HepG2 (cell line): Measurements from ENCODE around the gene CBLB. TPM values are rescaled to one million over a fixed set of nuclear protein-coding genes. Genes with fewer than 3 reads are reported as not detected.

Source experiments
- ATAC-seq: fragments of 200-7000 bp; cut with Tn5 transposase; 3 replicates; pipeline ENCODE4 v1.9.1; 2020; ENCODE audit warnings: mild to moderate bottlenecking, moderate library complexity
- Bru-seq: library from RNA; stranded (reverse); fragments of 400-500 nt; gene quantifications from one replicate; lab custom pipeline; 2021; lab: Mats Ljungman, UMichigan
- BruChase-seq, 2 experiments: library from RNA; stranded (reverse); fragments of 400-500 nt; gene quantifications; one replicate each; lab custom pipeline; 2021; lab: Mats Ljungman, UMichigan
- BruUV-seq: library from RNA; stranded (reverse); fragments of 400-500 nt; replicated peaks from 2 replicates; lab custom pipeline; 2021; lab: Mats Ljungman, UMichigan
- CTCF ChIA-PET: fragments of 300-600 bp; formaldehyde crosslinking; extraction: SDS; loops from one replicate; lab custom pipeline; 2021; ENCODE audit warnings: low total read pairs, inconsistent platforms, low intra/inter-chr PET ratio; lab: Yijun Ruan, JAX
- POLR2A ChIA-PET: fragments of 350-600 bp; sonication (Branson Sonifier 250); formaldehyde crosslinking; loops from one replicate; lab custom pipeline; 2020; ENCODE audit warnings: antibody characterized with exemption, inconsistent platforms; lab: Yijun Ruan, JAX
- DNase-seq: peaks from one replicate; pipeline ENCODE4 v3.0.0-alpha.2; 2015; ENCODE audit warnings: low spot score
- FAIRE-seq: peaks from 3 replicates; lab custom pipeline; 2011; peaks lifted over from hg19 to GRCh38; lab: Jason Lieb, UNC
- H2AFZ ChIP-seq: one replicate; pipeline ENCODE4 v1.6.1; 2011; ENCODE audit warnings: low read length, inconsistent platforms
- H3K27ac ChIP-seq: fragments of 300-600 bp; 3 replicates; pipeline ENCODE4 v1.8.0; 2011; ENCODE audit warnings: mixed run types, mild to moderate bottlenecking, mixed read lengths, low read length, inconsistent platforms; ENCODE audit not compliant: insufficient read depth; ENCODE audit errors: extremely low read length
- H3K27me3 ChIP-seq, 2 experiments: fragments of 200-600 bp in 1 of 2; 2 replicates in 1 of 2; 3 replicates in 1 of 2; pipeline versions ENCODE4 v1.6.0 to v1.8.0; 2011; ENCODE audit warnings: low read length in 2 of 2, mild to moderate bottlenecking in 2 of 2, moderate library complexity in 2 of 2, inconsistent platforms in 1 of 2; ENCODE audit not compliant: insufficient read depth in 2 of 2, control insufficient read depth in 1 of 2
- H3K36me3 ChIP-seq, 2 experiments: fragments of 200-600 bp in 1 of 2; replicated peaks in 1 of 2; 2 replicates in 1 of 2; 3 replicates in 1 of 2; pipeline versions ENCODE4 v1.5.1 to v1.8.0; 2011; ENCODE audit warnings: low read length in 2 of 2, inconsistent platforms in 1 of 2; ENCODE audit not compliant: insufficient read depth in 2 of 2, control insufficient read depth in 1 of 2
- H3K4me1 ChIP-seq: 2 replicates; pipeline ENCODE4 v1.5.1; 2012; ENCODE audit warnings: low read length, inconsistent platforms; ENCODE audit not compliant: insufficient read depth
- H3K4me2 ChIP-seq: 2 replicates; pipeline ENCODE4 v1.6.0; 2011; ENCODE audit warnings: low read depth, low read length, inconsistent platforms
- H3K4me3 ChIP-seq, 3 experiments: fragments of 200-600 bp in 1 of 3; sonication (generic), shearing (Covaris generic) in 1 of 3; replicated peaks in 1 of 3; 2 replicates each; pipeline ENCODE4 v1.5.1; 2011 to 2016; ENCODE audit warnings: low read length in 3 of 3, inconsistent platforms in 2 of 3, low read depth in 2 of 3, mild to moderate bottlenecking in 2 of 3, control low read depth in 1 of 3, mixed read lengths in 1 of 3; ENCODE audit not compliant: insufficient read depth in 1 of 3
- H3K79me2 ChIP-seq: one replicate; pipeline ENCODE4 v1.6.1; 2011; ENCODE audit warnings: low read length, inconsistent platforms; ENCODE audit not compliant: insufficient read depth
- H3K9ac ChIP-seq: 2 replicates; pipeline ENCODE4 v1.6.0; 2011; ENCODE audit warnings: mild to moderate bottlenecking, low read depth, low read length, inconsistent platforms; ENCODE audit not compliant: insufficient read depth
- H3K9me3 ChIP-seq: 2 replicates; pipeline ENCODE4 v1.5.1; 2012; ENCODE audit warnings: mild to moderate bottlenecking, low read length
- H4K20me1 ChIP-seq: 2 replicates; pipeline ENCODE4 v1.6.0; 2011; ENCODE audit warnings: inconsistent platforms, mild to moderate bottlenecking, low read length, moderate library complexity; ENCODE audit not compliant: insufficient read depth
- ESRRA ChIP-seq: sonication (generic); formaldehyde crosslinking; IDR thresholded peaks from 2 replicates; pipeline ENCODE4 v1.5.1; 2020; ENCODE audit warnings: mild to moderate bottlenecking, low read depth, missing genetic modification reagents
- HNRNPK ChIP-seq: fragments of 200-400 bp; formaldehyde crosslinking; IDR thresholded peaks from 2 replicates; pipeline ENCODE4 v1.6.1; 2018; ENCODE audit warnings: low read length, low read depth, moderate library complexity, mild to moderate bottlenecking; ENCODE audit not compliant: poor library complexity, severe bottlenecking
- IRX3 ChIP-seq: sonication (generic); formaldehyde crosslinking; IDR thresholded peaks from 2 replicates; pipeline ENCODE4 v1.8.1; 2023; ENCODE audit warnings: mild to moderate bottlenecking, low read depth, missing genetic modification reagents, borderline replicate concordance
- RNF2 ChIP-seq: fragments of 450-650 bp; conservative IDR thresholded peaks from 2 replicates; pipeline ENCODE4 v1.6.1; 2016; ENCODE audit warnings: low read depth
- ZBED4 ChIP-seq: sonication (generic); formaldehyde crosslinking; IDR thresholded peaks from 2 replicates; pipeline ENCODE4 v1.4.0; 2020; ENCODE audit warnings: missing genetic modification reagents, borderline replicate concordance
- ZBTB34 ChIP-seq: sonication (generic); formaldehyde crosslinking; IDR thresholded peaks from 2 replicates; pipeline ENCODE4 v1.8.0; 2022; ENCODE audit warnings: mild to moderate bottlenecking, missing genetic modification reagents
- ZNF766 ChIP-seq: sonication (generic); formaldehyde crosslinking; IDR thresholded peaks from 2 replicates; pipeline ENCODE4 v1.5.0; 2020; ENCODE audit warnings: missing genetic modification reagents, borderline replicate concordance
- WGBS: methylation state at CpG from one replicate; pipeline ENCODE4 v1.1.6; 2017; ENCODE audit warnings: low lambda C conversion rate; 5-methylcytosine and 5-hydroxymethylcytosine counted together
- in situ Hi-C: cut with HindIII; loops from 2 replicates; pipeline ENCODE4 v1.10.0; 2017; ENCODE audit warnings: low pct_unique_long_range_greater_than_20kb; ENCODE audit not compliant: extremely low pct_ligation_motif_present
- intact Hi-C: fragments of 100-400 bp; cut with micrococcal nuclease; formaldehyde crosslinking; loops from one replicate; pipeline ENCODE4 v1.10.0; 2022; ENCODE audit not compliant: unreplicated experiment
- long read RNA-seq, 2 experiments: library from RNA in 1 of 2; library from polyadenylated mRNA in 1 of 2; stranded (forward) in 1 of 2; unstranded in 1 of 2; transcript quantifications; one replicate each; pipeline ENCODE4 v2.0.0, GENCODE V29; 2019 to 2022
- polyA minus RNA-seq, 3 experiments: library from RNA; depleted of rRNA, polyadenylated mRNA; stranded (reverse); fragments of >200 nt; gene quantifications; 2 replicates each; pipeline ENCODE4 v1.2.3, GENCODE V29; 2011; ENCODE audit warnings: low replicate concordance in 1 of 3
- polyA plus RNA-seq, 8 experiments: library from polyadenylated mRNA; depleted of rRNA in 3 of 8; stranded (reverse) in 7 of 8; unstranded in 1 of 8; fragments of >200 nt; fragmentation: Illumina TruSeq in 4 of 8; extraction: Trizol in 4 of 8; gene quantifications; 2 replicates each; pipeline versions ENCODE4 v1.2.1 to v1.2.3, GENCODE V29; 2011 to 2016; ENCODE audit warnings: low read depth in 4 of 8, missing spikeins in 1 of 8, mixed read lengths in 1 of 8; ENCODE audit not compliant: insufficient read depth in 1 of 8
- total RNA-seq, 5 experiments: library from RNA; depleted of rRNA; stranded (reverse); fragments of >200 nt; fragmentation: Illumina TruSeq; extraction: Trizol; gene quantifications; 2 replicates each; pipeline ENCODE4 v1.2.3, GENCODE V29; 2016; ENCODE audit warnings: low read depth in 1 of 5

Gene CBLB
- total RNA-seq (2016; rRNA removed; fragmentation: Illumina TruSeq; extraction: Trizol) = 5.1 and 9.8 TPM in 2 replicates
- total RNA-seq (2016; cell fraction: cytosol; rRNA removed; fragmentation: Illumina TruSeq; extraction: Trizol; ENCODE audit: low read depth) = 1.1 and 1.6 TPM in 2 replicates
- 7.4 and 8.5 TPM in 2 replicates for total RNA-seq (2016; cell fraction: insoluble cytoplasmic fraction; rRNA removed; fragmentation: Illumina TruSeq; extraction: Trizol)
- 2.3 and 3.5 TPM in 2 replicates for total RNA-seq (2016; cell fraction: membrane; rRNA removed; fragmentation: Illumina TruSeq; extraction: Trizol)
- total RNA-seq (2016; cell fraction: nucleus; rRNA removed; fragmentation: Illumina TruSeq; extraction: Trizol) = 36.8 and 38.2 TPM in 2 replicates
- polyA plus RNA-seq (2011; rRNA removed) = 14.9 and 16.4 TPM in 2 replicates
- 5.3 and 9.4 TPM in 2 replicates for polyA plus RNA-seq (2011; cell fraction: cytosol; rRNA removed)
- 24.6 and 25.9 TPM in 2 replicates for polyA plus RNA-seq (2011; cell fraction: nucleus; rRNA removed)
- 12.7 and 15.0 TPM in 2 replicates for polyA plus RNA-seq (2012)
- 0.40 and 0.97 TPM in 2 replicates for polyA plus RNA-seq (2016; cell fraction: cytosol; fragmentation: Illumina TruSeq; extraction: Trizol; ENCODE audit: low read depth)
- polyA plus RNA-seq (2016; cell fraction: insoluble cytoplasmic fraction; fragmentation: Illumina TruSeq; extraction: Trizol; ENCODE audit: low read depth) = 4.2 and 6.6 TPM in 2 replicates
- polyA plus RNA-seq (2016; cell fraction: membrane; fragmentation: Illumina TruSeq; extraction: Trizol; ENCODE audit: low read depth) = 1.3 and 1.9 TPM in 2 replicates
- 17.4 and 22.5 TPM in 2 replicates for polyA plus RNA-seq (2016; cell fraction: nucleus; fragmentation: Illumina TruSeq; extraction: Trizol; ENCODE audit: insufficient read depth, low read depth)
- polyA minus RNA-seq (2011; rRNA and poly(A)+ RNA removed; ENCODE audit: low replicate concordance) = 4.3 and 14.6 TPM in 2 replicates
- 9.0 and 9.7 TPM in 2 replicates for polyA minus RNA-seq (2011; cell fraction: cytosol; rRNA and poly(A)+ RNA removed)
- 226 and 257 TPM in 2 replicates for polyA minus RNA-seq (2011; cell fraction: nucleus; rRNA and poly(A)+ RNA removed)
- Bru-seq, nascent RNA = percentile 82 among the genes with signal in this experiment
- BruChase-seq, experiment 1, labeled RNA remaining after a 6-hour chase = percentile 58 among the genes with signal in this experiment
- percentile 61 among the genes with signal in this experiment for BruChase-seq, experiment 2, labeled RNA remaining after a 2-hour chase
- long read RNA-seq, experiment 1, full-length matches to known transcripts = 1 of 5 reads
- long read RNA-seq, experiment 1, partial matches to known transcripts = 2 of 5 reads
- long read RNA-seq, experiment 1, other reads (novel, unspliced or antisense) = 2 of 5 reads
- long read RNA-seq, experiment 2, full-length matches to known transcripts = 2 of 10 reads
- long read RNA-seq, experiment 2, partial matches to known transcripts = 6 of 10 reads
- long read RNA-seq, experiment 2, other reads (novel, unspliced or antisense) = 2 of 10 reads

- intact Hi-C loops = loop anchor here (2.0 to 10.0 kb wide), 6 partner anchors 42 to 294 kb away; no protein-coding TSS in a partner anchor
- ChIA-PET CTCF (no interaction called here), POLR2A (interaction anchor here (0.8 to 2.7 kb wide), 4 partner anchors 32 to 94 kb away, joined by 3 to 12 read pairs (median 3); no protein-coding TSS in a partner anchor)
- peaks cover 2% of the 10 kb centered on the region for H4K20me1 ChIP-seq
- H2AFZ ChIP-seq = peak within 1 kb of the TSS; percentile 95
- WGBS = 2% methylated on average over 15 of the region's 68 CpGs
- peaks cover 46% of the 10 kb centered on the region for H3K4me1 ChIP-seq
- DNase-seq (peak; percentile 90), ATAC-seq (peak; percentile 95), FAIRE-seq (peak; percentile 80)
- peak within 1 kb of the TSS; percentile 83 to 100 (median 94) for H3K4me3 ChIP-seq
- H3K79me2 ChIP-seq = peaks cover 41% of the 10 kb centered on the region
- H3K27ac ChIP-seq = peak within 1 kb of the TSS; percentile 88
- no peaks in the 10 kb centered on the region; a peak in 1 of 5 replicates for H3K27me3 ChIP-seq
- H3K9me3 ChIP-seq = no peaks in the 10 kb centered on the region
- in situ Hi-C loops = no loop called here
- H3K36me3 ChIP-seq = peaks cover 3 to 7% of the 10 kb centered on the region in 2 experiments; a peak in 2 of 5 replicates
- peak within 1 kb of the TSS; percentile 95 for H3K9ac ChIP-seq
- peak within 1 kb of the TSS; percentile 88 for H3K4me2 ChIP-seq
- no TSS peak for BruUV-seq
- no peak for TF ChIP-seq RNF2
- peak; percentile 46 for TF ChIP-seq HNRNPK
- no peak for TF ChIP-seq ZNF766
- no peak for TF ChIP-seq ZBTB34 (CRISPR knock-in tag)
- no peak for TF ChIP-seq IRX3 (CRISPR knock-in tag)
- TF ChIP-seq ESRRA (CRISPR knock-in tag) = no peak
- no peak for TF ChIP-seq ZBED4 (CRISPR knock-in tag)
Measured at GRCh38 chr3:105868742-105869530, at the start of gene CBLB. Gene CBLB, minus strand, starts transcription at chr3:105869012. Its CDS starts 1,435 bp downstream, at chr3:105867577.
